Choroid plexus epithelial cell (primary cell): ENCODE data around the gene RETREG1.

ENCODE experiments used
- DNase-seq: peaks from one replicate; pipeline ENCODE4 v3.0.0-alpha.2; 2010; ENCODE audit warnings: low read depth
- H3K4me3 ChIP-seq: 2 replicates; pipeline ENCODE4 v1.5.1; 2011; ENCODE audit warnings: low read depth, mild to moderate bottlenecking, control low read depth, low read length, moderate library complexity
- CTCF ChIP-seq: conservative IDR thresholded peaks from 2 replicates; pipeline ENCODE4 v1.5.1; 2011; ENCODE audit warnings: low read depth, mild to moderate bottlenecking, control low read depth, inconsistent platforms, low read length, moderate library complexity

RETREG1 gene

GRCh38 chr5:16428359-16428758, 188.4 kb downstream of the RETREG1 start:
- no peak overlapping the region for H3K4me3 ChIP-seq
- DNase-seq = no peak
- TF ChIP-seq CTCF = no peak

DNA sequence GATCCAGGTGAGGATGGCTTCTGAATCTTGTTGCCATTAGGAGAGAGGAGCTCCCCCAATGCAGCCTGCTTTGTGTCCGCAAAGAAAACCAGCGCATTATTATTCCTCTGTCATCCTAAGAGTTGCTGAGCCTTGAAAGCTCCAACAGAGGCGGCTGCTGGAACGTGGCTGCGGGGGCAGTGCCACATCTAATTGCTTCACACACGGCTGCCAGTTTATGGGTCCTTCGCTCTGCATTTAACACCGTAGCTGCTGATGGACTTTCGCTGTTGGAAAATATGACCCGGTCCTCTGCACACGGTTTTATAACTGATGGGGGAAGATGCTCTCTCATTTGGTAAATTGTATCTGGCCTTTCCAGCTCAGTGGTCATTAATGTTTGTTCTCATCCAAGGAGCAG, 189.2 kb downstream of the RETREG1 start:
- no peak overlapping the region for H3K4me3 ChIP-seq
- DNase-seq = no peak
- TF ChIP-seq CTCF = no peak
